Gastroesophageal sphincter (tissue), 4 donors: ENCODE data around the gene NSMF. TPM values are rescaled to one million over a fixed set of nuclear protein-coding genes. Genes with fewer than 3 reads are reported as not detected.

Source experiments
- ATAC-seq: fragments of 150-250 bp; one replicate; pipeline ENCODE4 v1.9.1; 2016; ENCODE audit warnings: mild to moderate bottlenecking, moderate library complexity
- H3K27ac ChIP-seq, 4 donors: fragments of 200-600 bp; sonication (generic) in 3 of 4; 1 replicate in 3 of 4; 2 replicates in 1 of 4; pipeline ENCODE4 v1.5.1; 2016 to 2019
- H3K27me3 ChIP-seq: fragments of 200-600 bp; sonication (generic); one replicate; pipeline ENCODE4 v1.5.1; 2019
- H3K36me3 ChIP-seq, 2 donors: fragments of 200-600 bp; sonication (generic); one replicate each; pipeline ENCODE4 v1.5.1; 2019; ENCODE audit warnings: control low read depth in 1 of 2
- H3K4me1 ChIP-seq, 3 donors: fragments of 200-600 bp; sonication (generic); 1 replicate in 2 of 3; 2 replicates in 1 of 3; pipeline ENCODE4 v1.5.1; 2016 to 2019; ENCODE audit warnings: control low read depth in 2 of 3
- H3K4me3 ChIP-seq, 2 donors: fragments of 200-600 bp; sonication (generic); one replicate each; pipeline ENCODE4 v1.5.1; 2019; ENCODE audit warnings: mild to moderate bottlenecking in 1 of 2, moderate library complexity in 1 of 2
- H3K9me3 ChIP-seq, 3 donors: fragments of 200-600 bp; sonication (generic); one replicate each; pipeline ENCODE4 v1.5.1; 2017 to 2019; ENCODE audit warnings: control low read depth in 2 of 3
- CTCF ChIP-seq, 4 experiments: fragments of 200-600 bp in 2 of 4; fragments of 450-650 bp in 2 of 4; sonication (generic) in 1 of 4; IDR thresholded peaks; one replicate each; pipeline ENCODE4 v1.5.1; 2017 to 2019; ENCODE audit warnings: antibody characterized with exemption in 4 of 4, mild to moderate bottlenecking in 2 of 4, moderate library complexity in 2 of 4
- EP300 ChIP-seq: sonication (generic); formaldehyde crosslinking; IDR thresholded peaks from one replicate; pipeline ENCODE4 v1.6.1; 2017; ENCODE audit warnings: antibody characterized with exemption, mild to moderate bottlenecking
- POLR2A ChIP-seq, 2 donors: fragments of 450-650 bp; IDR thresholded peaks; one replicate each; pipeline ENCODE4 v1.6.1; 2017; ENCODE audit warnings: antibody characterized with exemption in 2 of 2, mild to moderate bottlenecking in 2 of 2, moderate library complexity in 1 of 2
- POLR2AphosphoS5 ChIP-seq: sonication (generic); formaldehyde crosslinking; IDR thresholded peaks from one replicate; pipeline ENCODE4 v1.6.1; 2017; ENCODE audit warnings: antibody characterized with exemption
- WGBS, 2 donors: methylation state at CpG; one replicate each; pipeline ENCODE4 v1.1.5; 2018; ENCODE audit warnings: low coverage in 1 of 2; 5-methylcytosine and 5-hydroxymethylcytosine counted together
- total RNA-seq, 4 donors: library from RNA; depleted of rRNA; stranded (reverse); fragments of >200 nt; gene quantifications; one replicate each; pipeline ENCODE4 v1.1.0, GENCODE V29; 2016

NSMF gene
- total RNA-seq, 4 donors from 2014 or later: 38.1 to 63.5 (median 49.1) TPM

DNA sequence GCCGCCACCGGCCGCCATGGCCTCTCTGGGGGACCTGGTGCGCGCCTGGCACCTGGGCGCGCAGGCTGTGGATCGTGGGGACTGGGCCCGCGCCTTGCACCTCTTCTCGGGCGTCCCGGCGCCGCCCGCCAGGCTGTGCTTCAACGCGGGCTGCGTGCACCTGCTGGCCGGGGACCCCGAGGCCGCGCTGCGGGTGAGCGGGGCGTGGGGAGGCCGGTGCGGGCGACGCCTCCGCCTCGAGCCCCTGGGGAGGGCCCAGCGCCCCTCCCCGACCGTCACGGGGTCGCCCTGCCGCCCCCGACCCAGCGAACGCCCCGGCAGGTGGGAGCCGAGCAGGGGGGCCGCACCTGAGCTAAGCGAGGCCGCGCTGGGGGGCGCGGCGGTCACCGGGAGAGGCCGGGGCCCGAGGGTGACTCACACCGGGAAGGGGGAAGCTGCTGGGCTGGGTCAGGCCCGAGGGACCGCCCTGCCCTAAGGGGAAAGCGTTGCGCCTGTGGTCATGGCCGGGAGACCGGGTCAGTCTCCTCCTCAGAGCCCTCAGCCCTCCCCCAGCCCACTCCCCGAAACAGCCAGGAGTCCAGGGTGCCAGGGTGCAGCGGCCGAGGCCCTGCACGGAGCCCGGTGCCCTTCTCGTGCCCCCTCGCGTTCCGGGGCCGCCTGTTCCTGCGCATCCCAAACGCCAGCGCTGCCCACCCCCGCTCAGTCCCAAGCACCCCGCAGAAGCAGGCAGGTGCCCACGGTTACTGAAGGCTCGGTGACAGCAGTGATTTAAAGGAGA is 35.4 kb downstream of the NSMF start:
- H3K36me3 ChIP-seq: no peaks in the 10 kb centered on the region
- peak overlapping the region; percentile 56 to 99 for H3K4me3 ChIP-seq
- WGBS, 2 donors: 40% methylated on average over 3 of the region's 77 CpGs; no CpG with 5 or more reads in 1 of the 2 donors
- no peaks in the 10 kb centered on the region for H3K9me3 ChIP-seq
- TF ChIP-seq POLR2AphosphoS5 (no peak), EP300 (no peak), CTCF (IDR thresholded peaks at IDR 0.05) (no peak), POLR2A (IDR thresholded peaks at IDR 0.05) (no peak)
- peak; percentile 59 for ATAC-seq
- peak overlapping the region in 3 of 4 donors; percentile 75 to 87 (median 83) for H3K27ac ChIP-seq
- no peaks in the 10 kb centered on the region for H3K27me3 ChIP-seq
- peaks cover 0 to 40% (median 11%) of the 10 kb centered on the region in 3 donors for H3K4me1 ChIP-seq

GRCh38 chr9:137422604-137423513 is 36.3 kb downstream of the NSMF start, which contains the start of the genes EXD3 and NOXA1:
TSS of gene EXD3 (minus strand) at chr9:137423162. CDS start at chr9:137395357, 27,805 bp downstream.
TSS of gene NOXA1 (plus strand) at chr9:137423393. CDS start at chr9:137423530, 137 bp downstream.
- Histone ChIP-seq H3K4me1 (peaks cover 0 to 40% (median 11%) of the 10 kb centered on the region in 3 donors), H3K9me3 (no peaks in the 10 kb centered on the region), H3K27me3 (no peaks in the 10 kb centered on the region), H3K4me3 (peak within 1 kb of the TSS; percentile 56 to 99), H3K27ac (peak within 1 kb of the TSS in 3 of 4 donors; percentile 75 to 87 (median 83)), H3K36me3 (peaks cover 0 to 2% of the 10 kb centered on the region in 2 donors)
- TF ChIP-seq POLR2A (IDR thresholded peaks at IDR 0.05) (peak; percentile 28 to 32), EP300 (no peak), POLR2AphosphoS5 (peak; percentile 56), CTCF (IDR thresholded peaks at IDR 0.05) (peak in 3 of 4 experiments; percentile 69 to 83 (median 82))
- ATAC-seq: peak; percentile 96
- WGBS, 2 donors: 0% methylated on average over 1 of the region's 113 CpGs; no CpG with 5 or more reads in 1 of the 2 donors

- Histone ChIP-seq H3K4me3 (peak overlapping the region; percentile 56 to 99), H3K36me3 (peaks cover 0 to 10% of the 10 kb centered on the region in 2 donors), H3K27me3 (no peaks in the 10 kb centered on the region), H3K27ac (peak overlapping the region in 3 of 4 donors; percentile 61 to 83 (median 75)), H3K9me3 (no peaks in the 10 kb centered on the region), H3K4me1 (peaks cover 0 to 40% (median 11%) of the 10 kb centered on the region in 3 donors)
- 0 to 8% methylated on average over 8 to 11 of the region's 11 CpGs for WGBS, 2 donors
- ATAC-seq: no peak
- TF ChIP-seq EP300 (no peak), POLR2A (IDR thresholded peaks at IDR 0.05) (no peak)
These were observed 37.1 kb downstream of the NSMF start for GRCh38 chr9:137421838-137422603.

GRCh38 chr9:137417161-137418021 is 41.7 kb downstream of the NSMF start:
- H3K27me3 ChIP-seq: no peaks in the 10 kb centered on the region
- H3K27ac ChIP-seq: peak overlapping the region in 1 of 4 donors; percentile 66
- H3K9me3 ChIP-seq: no peaks in the 10 kb centered on the region
- no CpG with 5 or more reads among the region's 99 CpGs for WGBS, 2 donors
- TF ChIP-seq CTCF (IDR thresholded peaks at IDR 0.05) (no peak), POLR2A (IDR thresholded peaks at IDR 0.05) (no peak), POLR2AphosphoS5 (no peak), EP300 (no peak)
- peaks cover 0 to 13% of the 10 kb centered on the region in 2 donors for H3K36me3 ChIP-seq
- peak overlapping the region in 1 of 2 donors; percentile 42 for H3K4me3 ChIP-seq
- H3K4me1 ChIP-seq: peaks cover 0 to 26% (median 5%) of the 10 kb centered on the region in 3 donors
- ATAC-seq: no peak
